Natural killer cell (primary cell): ENCODE results near the gene PREB. TPM values are rescaled to one million over a fixed set of nuclear protein-coding genes. Genes with fewer than 3 reads are reported as not detected.
"Not testable (repeated sequence)": the region's sequence is repeated elsewhere in the genome, so short reads cannot be mapped to it uniquely, and the experiment has no call there.

Source experiments
- ATAC-seq, 3 donors: fragments of 150-1000 bp in 2 of 3; fragments of 200-7000 bp in 1 of 3; cut with Tn5 transposase; 1 replicate in 1 of 3; 2 replicates in 2 of 3; pipeline ENCODE4 v1.10.0; 2021; ENCODE audit warnings: mild to moderate bottlenecking in 2 of 3, moderate library complexity in 2 of 3
- DNase-seq, 2 donors: peaks; one replicate each; pipeline versions ENCODE4 v3.0.0 to v3.0.0-alpha.2; 2013 to 2021; ENCODE audit warnings: mixed read lengths in 1 of 2
- H3K27ac ChIP-seq: one replicate; pipeline ENCODE4 v1.5.1; 2013; ENCODE audit warnings: mild to moderate bottlenecking, low read length
- H3K27me3 ChIP-seq: one replicate; pipeline ENCODE4 v1.6.1; 2013; ENCODE audit warnings: low read length; ENCODE audit not compliant: control insufficient read depth, insufficient read depth
- H3K36me3 ChIP-seq: one replicate; pipeline ENCODE4 v1.6.1; 2013; ENCODE audit warnings: low read length; ENCODE audit not compliant: control insufficient read depth, insufficient read depth
- H3K4me1 ChIP-seq: one replicate; pipeline ENCODE4 v1.6.1; 2013; ENCODE audit warnings: low read length; ENCODE audit not compliant: control insufficient read depth, insufficient read depth
- H3K4me3 ChIP-seq: one replicate; pipeline ENCODE4 v1.5.1; 2013; ENCODE audit warnings: low read length
- H3K9me3 ChIP-seq: one replicate; pipeline ENCODE4 v1.6.1; 2013; ENCODE audit warnings: low read length; ENCODE audit not compliant: control insufficient read depth, insufficient read depth
- H3K27ac Mint-ChIP-seq, 2 donors: one replicate each; pipeline ENCODE4 v1.8.0; 2022; ENCODE audit warnings: mild to moderate bottlenecking in 2 of 2, mixed read lengths in 2 of 2, moderate library complexity in 1 of 2
- H3K27me3 Mint-ChIP-seq, 2 donors: one replicate each; pipeline ENCODE4 v1.8.0; 2022; ENCODE audit warnings: low read depth in 2 of 2, mixed read lengths in 2 of 2
- H3K36me3 Mint-ChIP-seq: one replicate; pipeline ENCODE4 v1.8.0; 2022; ENCODE audit warnings: mixed read lengths
- H3K4me1 Mint-ChIP-seq, 2 donors: one replicate each; pipeline ENCODE4 v1.8.0; 2022; ENCODE audit warnings: mixed read lengths in 2 of 2
- H3K4me3 Mint-ChIP-seq: one replicate; pipeline ENCODE4 v1.8.0; 2022; ENCODE audit warnings: mild to moderate bottlenecking, moderate library complexity, mixed read lengths
- H3K9me3 Mint-ChIP-seq, 2 donors: one replicate each; pipeline ENCODE4 v1.8.0; 2022; ENCODE audit warnings: mixed read lengths in 2 of 2
- CTCF ChIP-seq: fragments of 200-600 bp; IDR thresholded peaks from one replicate; pipeline ENCODE4 v1.8.0; 2022; ENCODE audit warnings: antibody characterized with exemption
- WGBS: methylation state at CpG from one replicate; pipeline ENCODE4 v1.1.7; 2013; ENCODE audit warnings: missing lambda C conversion rate; ENCODE audit not compliant: insufficient coverage; 5-methylcytosine and 5-hydroxymethylcytosine counted together
- intact Hi-C: fragments of 100-400 bp; cut with micrococcal nuclease; formaldehyde crosslinking; loops from one replicate; pipeline ENCODE4 v1.14.2; 2022
- total RNA-seq, 4 donors: library from RNA; stranded (reverse); fragments of 120-200 nt in 1 of 4; gene quantifications; one replicate each; pipeline versions ENCODE4 v1.2.3 to v1.2.4, GENCODE V29; 2013 to 2022

PREB gene
- total RNA-seq, 3 donors from 2014 or later (not counting 1 experiment from before 2014, with no cell fraction given): 24.6 to 41.5 (median 31.2) TPM

DNA sequence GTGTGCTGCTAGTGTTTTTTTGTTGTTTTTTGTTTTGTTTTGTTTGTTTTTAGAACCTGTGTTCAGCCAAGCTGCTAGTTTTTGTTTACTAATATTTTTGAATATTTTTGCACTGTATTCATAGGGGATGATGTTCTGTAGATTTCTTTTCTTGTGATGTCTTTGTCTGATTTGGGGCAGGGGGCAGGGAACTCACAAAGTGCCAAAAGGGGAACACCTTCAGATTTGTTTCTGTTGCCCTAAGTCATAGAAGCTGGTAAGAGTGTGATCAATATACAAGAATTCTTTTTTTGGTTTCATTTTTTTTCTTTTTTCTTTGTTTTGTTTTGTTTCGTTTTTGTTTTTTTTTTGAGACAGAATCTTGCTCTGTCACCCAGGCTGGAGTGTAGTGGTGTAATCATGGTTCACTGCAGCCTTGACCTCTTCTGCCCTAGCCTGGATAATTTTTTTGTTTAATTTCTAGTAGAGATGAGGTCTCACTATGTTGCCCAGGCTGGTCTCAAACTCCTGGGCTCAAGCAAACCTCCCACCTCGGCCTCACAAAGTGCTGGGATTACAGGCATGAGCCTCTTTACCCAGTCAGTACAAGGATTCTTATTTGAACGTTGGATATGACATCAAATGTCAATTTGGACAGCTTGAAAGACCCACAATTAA lies 45.0 kb upstream of the PREB start:
- WGBS: 55% methylated on average over 3 of the region's 3 CpGs
- DNase-seq (no peak), ATAC-seq (no peak)
- no peak overlapping the region for H3K27ac Mint-ChIP-seq
- H3K4me1 Mint-ChIP-seq: no peaks in the 10 kb centered on the region
- Histone ChIP-seq H3K9me3 (no peaks in the 10 kb centered on the region), H3K4me1 (no peaks in the 10 kb centered on the region), H3K27me3 (no peaks in the 10 kb centered on the region), H3K4me3 (no peak overlapping the region), H3K27ac (no peak overlapping the region), H3K36me3 (no peaks in the 10 kb centered on the region)
- no peaks in the 10 kb centered on the region for H3K36me3 Mint-ChIP-seq
- H3K27me3 Mint-ChIP-seq: peaks cover 25 to 36% of the 10 kb centered on the region in 2 donors
- TF ChIP-seq CTCF: no peak
- H3K9me3 Mint-ChIP-seq: no peaks in the 10 kb centered on the region
- no peak overlapping the region for H3K4me3 Mint-ChIP-seq
- intact Hi-C loops: no loop called here

DNA sequence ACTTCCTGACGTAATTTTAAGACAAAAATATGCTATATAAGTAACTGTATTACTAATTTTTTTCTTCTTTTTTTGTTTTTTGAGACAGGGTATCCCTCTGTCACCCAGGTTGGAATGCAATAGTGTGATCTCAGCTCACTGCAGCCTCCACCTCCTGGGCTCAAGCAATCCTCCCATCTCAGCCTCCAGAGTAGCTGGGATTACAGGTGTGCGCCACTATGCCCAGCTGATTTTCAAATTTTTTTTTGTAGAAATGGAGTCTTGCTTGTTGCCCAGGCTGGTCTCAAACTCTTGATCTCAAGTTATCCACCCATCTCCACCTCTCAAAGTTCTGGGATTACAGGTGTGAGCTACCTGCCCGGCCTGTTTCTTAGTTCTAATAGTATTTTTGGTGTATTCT lies 44.0 kb upstream of the PREB start:
- H3K4me3 ChIP-seq: no peak overlapping the region
- DNase-seq: no peak
- peaks cover 25 to 26% of the 10 kb centered on the region in 2 donors for H3K27me3 Mint-ChIP-seq
- WGBS: no CpG with 5 or more reads among the region's 3 CpGs
- intact Hi-C loops: no loop called here
- no peak overlapping the region for H3K27ac Mint-ChIP-seq
- H3K9me3 Mint-ChIP-seq: no peaks in the 10 kb centered on the region
- H3K27me3 ChIP-seq: no peaks in the 10 kb centered on the region
- TF ChIP-seq CTCF: no peak
- no peak overlapping the region for H3K27ac ChIP-seq
- no peak for ATAC-seq
- H3K36me3 Mint-ChIP-seq: no peaks in the 10 kb centered on the region
- H3K4me1 Mint-ChIP-seq: no peaks in the 10 kb centered on the region
- no peaks in the 10 kb centered on the region for H3K36me3 ChIP-seq
- no peaks in the 10 kb centered on the region for H3K4me1 ChIP-seq
- H3K9me3 ChIP-seq: no peaks in the 10 kb centered on the region
- no peak overlapping the region for H3K4me3 Mint-ChIP-seq

- H3K4me1 ChIP-seq: no peaks in the 10 kb centered on the region
- no peaks in the 10 kb centered on the region for H3K36me3 Mint-ChIP-seq
- peaks cover 23 to 26% of the 10 kb centered on the region in 2 donors for H3K27me3 Mint-ChIP-seq
- no peak overlapping the region for H3K4me3 ChIP-seq
- H3K27ac Mint-ChIP-seq: no peak overlapping the region
- H3K36me3 ChIP-seq: no peaks in the 10 kb centered on the region
- WGBS: 78% methylated on average over 15 of the region's 15 CpGs
- no peak for DNase-seq
- H3K4me1 Mint-ChIP-seq: no peaks in the 10 kb centered on the region
- H3K27ac ChIP-seq: no peak overlapping the region
- TF ChIP-seq CTCF: no peak
- intact Hi-C loops: no loop called here
- no peaks in the 10 kb centered on the region for H3K9me3 Mint-ChIP-seq
- no peak for ATAC-seq
- no peaks in the 10 kb centered on the region for H3K27me3 ChIP-seq
- no peak overlapping the region for H3K4me3 Mint-ChIP-seq
- H3K9me3 ChIP-seq: no peaks in the 10 kb centered on the region
Observed at GRCh38 chr2:27177441-27178351, 43.3 kb upstream of the PREB start.

- DNase-seq, H3K4me3 ChIP-seq, H3K4me1 ChIP-seq, H3K27me3 ChIP-seq, H3K4me3 Mint-ChIP-seq, H3K4me1 Mint-ChIP-seq, H3K9me3 Mint-ChIP-seq, H3K27ac Mint-ChIP-seq, ATAC-seq, H3K36me3 ChIP-seq, H3K36me3 Mint-ChIP-seq, H3K9me3 ChIP-seq, intact Hi-C loops, H3K27ac ChIP-seq: not testable (repeated sequence)
- peaks cover 12 to 14% of the 10 kb centered on the region in 2 donors for H3K27me3 Mint-ChIP-seq
- 85% methylated on average over 4 of the region's 4 CpGs for WGBS
Observed at GRCh38 chr2:27175781-27176180, 41.3 kb upstream of the PREB start.
